ENCODE measurements around the gene BEST2. TPM values are rescaled to one million over a fixed set of nuclear protein-coding genes. Genes with fewer than 3 reads are reported as not detected.

The BEST2 gene
- polyA plus RNA-seq, 2 donors = 0.06 TPM

DNA sequence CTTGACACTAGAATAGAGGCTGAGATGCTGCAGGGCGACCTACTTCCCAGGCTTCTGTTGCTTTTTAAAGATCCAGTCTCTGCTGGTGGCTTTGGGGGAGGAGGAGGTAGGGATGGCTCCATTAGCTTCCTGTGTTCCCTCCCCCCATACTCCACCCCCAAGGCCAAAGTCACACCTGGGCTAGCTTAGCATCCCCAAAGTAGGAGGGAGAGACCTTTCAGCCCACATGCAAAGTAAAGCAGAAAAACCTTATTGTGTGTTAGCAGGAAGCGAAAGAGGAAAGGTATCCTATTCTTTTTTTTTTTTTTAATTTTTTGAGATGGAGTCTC, 24.6 kb upstream of the BEST2 start:
- no peak overlapping the region for H3K27ac ChIP-seq (ENCODE audit: low read depth in 2 of 2, low read length in 1 of 2)
- H3K27me3 ChIP-seq (ENCODE audit: control insufficient read depth in 1 of 2, insufficient read depth in 2 of 2, low read length in 2 of 2) = no peaks in the 10 kb centered on the region
- H3K9me3 ChIP-seq (ENCODE audit: control insufficient read depth in 2 of 2, insufficient read depth in 1 of 2, low read depth in 1 of 2, low read length in 1 of 2) = no peaks in the 10 kb centered on the region
- H3K4me1 ChIP-seq (ENCODE audit: control insufficient read depth in 2 of 2, insufficient read depth in 2 of 2, low read length in 1 of 2) = peaks cover 2 to 4% of the 10 kb centered on the region in 2 donors
- no peak overlapping the region for H3K4me3 ChIP-seq (ENCODE audit: low read depth in 1 of 2, low read length in 2 of 2)
- WGBS, 2 donors = 83 to 91% methylated on average over 2 of the region's 2 CpGs
- H3K36me3 ChIP-seq (ENCODE audit: control insufficient read depth in 2 of 2, insufficient read depth in 2 of 2, low read length in 1 of 2) = peaks cover 8 to 28% of the 10 kb centered on the region in 2 donors

DNA sequence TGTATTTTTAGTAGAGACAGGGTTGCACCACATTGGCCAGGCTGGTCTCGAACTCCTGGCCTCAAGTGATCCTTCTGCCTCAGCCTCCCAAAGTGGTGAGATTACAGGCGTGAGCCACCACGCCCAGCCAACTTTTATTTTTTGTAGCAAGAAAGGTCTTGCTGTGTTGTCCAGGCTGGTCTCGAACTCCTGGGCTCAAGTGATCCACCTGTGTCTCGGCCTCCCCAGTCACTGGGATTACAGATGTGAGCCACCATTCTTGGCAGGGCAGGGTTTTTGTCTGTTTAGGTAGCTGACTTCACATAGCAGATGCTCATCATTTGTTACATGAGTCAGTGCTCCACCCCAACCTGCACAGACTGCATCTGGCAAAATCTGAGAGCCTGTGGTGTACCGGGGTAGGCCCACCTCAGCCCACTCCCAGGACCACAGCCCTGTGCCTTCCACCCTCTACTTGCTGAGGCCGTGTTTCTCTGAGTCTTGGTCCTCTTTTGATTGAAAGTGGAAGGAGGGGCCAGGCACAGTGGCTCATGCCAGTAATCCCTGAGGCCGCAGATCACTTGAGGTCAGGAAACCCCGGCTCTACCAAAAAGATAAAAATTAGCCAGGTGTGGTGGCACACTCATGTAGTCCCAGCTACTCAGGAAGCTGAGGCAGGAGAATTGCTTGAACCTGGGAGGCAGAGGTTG, 23.7 kb upstream of the BEST2 start:
- no peaks in the 10 kb centered on the region for H3K27me3 ChIP-seq (ENCODE audit: control insufficient read depth in 1 of 2, insufficient read depth in 2 of 2, low read length in 2 of 2)
- no peaks in the 10 kb centered on the region for H3K9me3 ChIP-seq (ENCODE audit: control insufficient read depth in 2 of 2, insufficient read depth in 1 of 2, low read depth in 1 of 2, low read length in 1 of 2)
- H3K4me1 ChIP-seq (ENCODE audit: control insufficient read depth in 2 of 2, insufficient read depth in 2 of 2, low read length in 1 of 2) = peaks cover 2 to 8% of the 10 kb centered on the region in 2 donors
- no peak overlapping the region for H3K4me3 ChIP-seq (ENCODE audit: low read depth in 1 of 2, low read length in 2 of 2)
- H3K36me3 ChIP-seq (ENCODE audit: control insufficient read depth in 2 of 2, insufficient read depth in 2 of 2, low read length in 1 of 2) = peaks cover 8 to 28% of the 10 kb centered on the region in 2 donors
- no peak overlapping the region for H3K27ac ChIP-seq (ENCODE audit: low read depth in 2 of 2, low read length in 1 of 2)
- 90 to 94% methylated on average over 9 of the region's 9 CpGs for WGBS, 2 donors

DNA sequence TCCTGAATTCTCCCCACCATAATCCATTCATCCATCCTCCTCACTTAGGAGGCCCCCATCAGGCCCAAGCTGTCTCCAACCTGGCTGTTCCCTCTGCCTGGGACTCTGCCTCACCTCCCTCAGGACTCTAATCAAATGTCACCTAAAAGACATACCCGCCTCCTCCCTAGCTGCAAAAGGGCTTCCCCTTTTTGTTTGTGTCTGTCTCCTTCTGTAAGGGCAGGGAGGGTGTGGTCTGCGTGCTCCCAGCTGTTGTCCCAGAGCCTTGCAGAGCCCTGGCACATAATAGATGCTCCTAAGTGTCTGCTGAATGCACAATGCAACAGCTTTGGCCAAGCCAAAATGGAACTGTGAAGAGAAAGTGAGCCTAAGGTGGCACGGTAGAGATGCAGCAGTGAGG, 21.5 kb upstream of the BEST2 start:
- H3K9me3 ChIP-seq (ENCODE audit: control insufficient read depth in 2 of 2, insufficient read depth in 1 of 2, low read depth in 1 of 2, low read length in 1 of 2) = no peaks in the 10 kb centered on the region
- H3K4me3 ChIP-seq (ENCODE audit: low read depth in 1 of 2, low read length in 2 of 2) = no peak overlapping the region
- H3K4me1 ChIP-seq (ENCODE audit: control insufficient read depth in 2 of 2, insufficient read depth in 2 of 2, low read length in 1 of 2) = peaks cover 2 to 8% of the 10 kb centered on the region in 2 donors
- H3K27me3 ChIP-seq (ENCODE audit: control insufficient read depth in 1 of 2, insufficient read depth in 2 of 2, low read length in 2 of 2) = no peaks in the 10 kb centered on the region
- no peak overlapping the region for H3K27ac ChIP-seq (ENCODE audit: low read depth in 2 of 2, low read length in 1 of 2)
- 73% methylated on average over 3 of the region's 3 CpGs for WGBS, 2 donors
- H3K36me3 ChIP-seq (ENCODE audit: control insufficient read depth in 2 of 2, insufficient read depth in 2 of 2, low read length in 1 of 2) = peaks cover 8 to 28% of the 10 kb centered on the region in 2 donors

DNA sequence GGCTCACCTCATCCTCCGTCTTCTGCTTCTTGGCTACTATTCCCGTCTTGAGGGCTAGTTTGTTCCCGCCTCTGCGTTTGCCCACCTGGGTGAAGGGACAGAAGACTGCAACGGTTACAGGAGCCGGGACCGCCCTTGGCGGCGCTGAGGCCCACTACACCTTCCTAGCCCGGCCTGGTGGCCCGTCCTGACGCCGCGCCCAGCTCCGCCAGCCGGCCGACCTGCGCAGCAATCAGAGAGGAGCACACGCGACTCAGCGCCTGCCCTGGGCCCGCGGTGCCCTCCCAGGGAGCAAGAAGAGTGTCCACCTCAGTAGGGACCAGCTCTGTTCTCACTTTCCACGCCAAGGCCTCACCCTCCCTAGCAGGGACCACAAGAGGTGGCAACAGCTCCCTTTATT, 20.3 kb upstream of the BEST2 start:
- H3K4me3 ChIP-seq (ENCODE audit: low read depth in 1 of 2, low read length in 2 of 2) = no peak overlapping the region
- peaks cover 8 to 28% of the 10 kb centered on the region in 2 donors for H3K36me3 ChIP-seq (ENCODE audit: control insufficient read depth in 2 of 2, insufficient read depth in 2 of 2, low read length in 1 of 2)
- H3K27me3 ChIP-seq (ENCODE audit: control insufficient read depth in 1 of 2, insufficient read depth in 2 of 2, low read length in 2 of 2) = no peaks in the 10 kb centered on the region
- no peaks in the 10 kb centered on the region for H3K9me3 ChIP-seq (ENCODE audit: control insufficient read depth in 2 of 2, insufficient read depth in 1 of 2, low read depth in 1 of 2, low read length in 1 of 2)
- no peak overlapping the region for H3K27ac ChIP-seq (ENCODE audit: low read depth in 2 of 2, low read length in 1 of 2)
- H3K4me1 ChIP-seq (ENCODE audit: control insufficient read depth in 2 of 2, insufficient read depth in 2 of 2, low read length in 1 of 2) = peaks cover 2 to 8% of the 10 kb centered on the region in 2 donors
- 90 to 93% methylated on average over 24 of the region's 24 CpGs for WGBS, 2 donors

DNA sequence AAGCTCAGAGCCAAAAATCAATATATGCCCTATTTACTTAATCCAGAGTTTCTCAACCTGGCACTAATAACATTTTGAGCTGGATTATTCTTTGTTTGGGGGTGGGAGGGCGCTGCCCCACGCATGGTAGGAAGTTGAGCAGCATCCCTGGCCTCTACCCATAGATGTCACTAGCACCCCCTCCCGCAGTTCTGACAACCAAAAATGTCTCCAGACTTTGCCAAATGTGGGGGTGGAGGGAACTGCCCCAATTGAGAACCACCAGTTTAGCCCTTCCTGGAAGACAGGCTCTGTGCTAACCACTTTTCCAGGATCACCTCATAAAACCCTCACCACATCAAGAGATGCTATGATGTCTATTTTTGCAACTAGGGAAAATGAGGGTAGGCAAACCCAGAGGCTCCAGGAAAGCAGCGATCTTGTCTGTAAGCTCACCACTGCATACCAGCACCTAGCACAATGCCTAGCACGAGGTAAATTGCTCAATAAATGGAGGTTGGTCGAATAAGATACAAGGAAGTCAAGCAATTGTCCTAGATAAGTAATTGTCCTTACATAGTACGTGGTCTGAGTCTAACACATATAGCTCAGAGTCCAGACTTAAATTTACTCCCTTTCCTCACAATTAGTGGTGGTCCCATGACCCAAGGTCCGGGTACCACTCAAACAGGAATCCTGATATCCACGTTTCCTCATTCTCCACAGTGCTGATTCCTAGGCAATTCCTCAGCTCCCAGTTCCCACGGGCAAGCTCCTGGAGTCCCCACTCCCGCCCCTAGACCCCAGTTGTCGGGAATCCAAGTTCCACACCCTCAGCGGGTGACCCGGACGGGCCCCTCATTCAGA, 18.0 kb upstream of the BEST2 start:
- H3K27me3 ChIP-seq (ENCODE audit: control insufficient read depth in 1 of 2, insufficient read depth in 2 of 2, low read length in 2 of 2) = no peaks in the 10 kb centered on the region
- H3K27ac ChIP-seq (ENCODE audit: low read depth in 2 of 2, low read length in 1 of 2) = peak overlapping the region; percentile 90 to 95
- 1 to 2% methylated on average over 15 of the region's 15 CpGs for WGBS, 2 donors
- H3K9me3 ChIP-seq (ENCODE audit: control insufficient read depth in 2 of 2, insufficient read depth in 1 of 2, low read depth in 1 of 2, low read length in 1 of 2) = no peaks in the 10 kb centered on the region
- peaks cover 8 to 24% of the 10 kb centered on the region in 2 donors for H3K36me3 ChIP-seq (ENCODE audit: control insufficient read depth in 2 of 2, insufficient read depth in 2 of 2, low read length in 1 of 2)
- H3K4me3 ChIP-seq (ENCODE audit: low read depth in 1 of 2, low read length in 2 of 2) = peak overlapping the region; percentile 75 to 98
- peaks cover 8 to 16% of the 10 kb centered on the region in 2 donors for H3K4me1 ChIP-seq (ENCODE audit: control insufficient read depth in 2 of 2, insufficient read depth in 2 of 2, low read length in 1 of 2)

DNA sequence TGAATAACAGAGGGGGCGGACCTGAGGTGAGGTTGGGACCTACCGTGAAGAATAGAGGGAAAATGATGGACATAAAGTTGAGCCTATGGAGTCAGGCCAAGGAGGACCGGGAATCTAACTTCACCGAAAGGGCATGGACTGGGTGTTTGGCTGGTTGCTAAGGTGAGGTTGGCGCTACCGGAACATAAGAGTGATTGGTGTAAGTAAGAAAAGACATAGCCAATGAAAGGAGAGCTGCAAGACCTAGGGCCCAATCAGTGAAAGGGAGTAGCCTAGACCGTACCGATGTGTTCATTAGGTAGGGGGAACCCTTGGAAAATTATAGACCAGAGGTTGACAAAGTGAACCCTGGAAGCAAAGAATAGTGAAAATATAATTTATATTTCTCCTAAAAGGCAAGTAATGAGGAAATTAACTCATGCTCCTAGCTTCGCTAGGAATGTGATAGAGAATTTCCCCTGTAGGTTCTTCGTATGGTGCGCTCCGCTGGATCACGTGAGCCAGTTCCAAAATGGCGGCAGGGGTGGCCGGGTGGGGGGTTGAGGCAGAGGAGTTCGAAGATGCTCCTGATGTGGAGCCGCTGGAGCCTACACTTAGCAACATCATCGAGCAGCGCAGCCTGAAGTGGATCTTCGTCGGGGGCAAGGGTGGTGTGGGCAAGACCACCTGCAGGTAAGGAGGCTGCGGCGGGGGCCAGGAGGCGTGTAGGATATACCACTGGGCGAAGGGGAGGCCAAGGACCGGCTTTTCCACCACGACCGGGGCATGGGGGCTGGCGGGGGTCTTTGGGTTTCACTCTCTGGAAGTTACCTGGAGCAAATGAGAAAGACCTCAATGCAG, 14.4 kb upstream of the BEST2 start, which contains the start of gene GET3:
Gene GET3 (plus strand): TSS at position 503 of the 840 bp plus-strand sequence. CDS start 9 bp downstream, at position 512.
- H3K4me1 ChIP-seq (ENCODE audit: control insufficient read depth in 2 of 2, insufficient read depth in 2 of 2, low read length in 1 of 2) = peaks cover 6 to 9% of the 10 kb centered on the region in 2 donors
- H3K4me3 ChIP-seq (ENCODE audit: low read depth in 1 of 2, low read length in 2 of 2) = peak within 1 kb of the TSS; percentile 80 to 87
- 0 to 1% methylated on average over 28 to 29 of the region's 29 CpGs for WGBS, 2 donors
- no peaks in the 10 kb centered on the region for H3K9me3 ChIP-seq (ENCODE audit: control insufficient read depth in 2 of 2, insufficient read depth in 1 of 2, low read depth in 1 of 2, low read length in 1 of 2)
- H3K36me3 ChIP-seq (ENCODE audit: control insufficient read depth in 2 of 2, insufficient read depth in 2 of 2, low read length in 1 of 2) = peaks cover 0 to 6% of the 10 kb centered on the region in 2 donors
- no peaks in the 10 kb centered on the region for H3K27me3 ChIP-seq (ENCODE audit: control insufficient read depth in 1 of 2, insufficient read depth in 2 of 2, low read length in 2 of 2)
- peak within 1 kb of the TSS; percentile 81 to 92 for H3K27ac ChIP-seq (ENCODE audit: low read depth in 2 of 2, low read length in 1 of 2)

DNA sequence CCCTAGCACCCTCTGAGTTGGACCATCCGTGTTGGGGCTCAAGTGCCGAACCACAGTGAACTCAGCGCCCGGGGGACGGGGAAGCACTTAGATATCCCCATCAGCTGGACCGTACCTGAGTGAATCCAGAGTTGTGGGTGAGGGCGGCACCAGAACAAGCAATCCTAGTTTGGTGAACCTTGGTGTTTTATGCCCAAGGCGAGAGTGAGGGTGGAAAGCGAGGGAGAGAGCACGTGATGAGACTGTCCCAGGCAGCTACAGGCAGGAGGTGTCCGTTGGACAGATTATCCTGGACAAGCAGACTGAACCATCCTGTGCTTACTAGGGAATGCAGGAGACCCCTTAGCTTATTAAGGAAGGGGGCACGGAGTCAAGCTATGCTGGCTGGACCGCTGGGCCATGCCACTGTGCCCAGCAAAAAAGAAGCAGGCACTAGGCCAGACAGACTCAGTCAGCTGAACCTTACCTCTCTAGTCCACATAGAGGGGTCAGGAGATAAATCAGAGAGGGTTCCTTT, 13.7 kb upstream of the BEST2 start:
- peak overlapping the region; percentile 58 to 92 for H3K27ac ChIP-seq (ENCODE audit: low read depth in 2 of 2, low read length in 1 of 2)
- WGBS, 2 donors = 11 to 12% methylated on average over 13 of the region's 13 CpGs
- H3K36me3 ChIP-seq (ENCODE audit: control insufficient read depth in 2 of 2, insufficient read depth in 2 of 2, low read length in 1 of 2) = peaks cover 0 to 7% of the 10 kb centered on the region in 2 donors
- peak overlapping the region; percentile 80 to 87 for H3K4me3 ChIP-seq (ENCODE audit: low read depth in 1 of 2, low read length in 2 of 2)
- peaks cover 6 to 8% of the 10 kb centered on the region in 2 donors for H3K4me1 ChIP-seq (ENCODE audit: control insufficient read depth in 2 of 2, insufficient read depth in 2 of 2, low read length in 1 of 2)
- no peaks in the 10 kb centered on the region for H3K9me3 ChIP-seq (ENCODE audit: control insufficient read depth in 2 of 2, insufficient read depth in 1 of 2, low read depth in 1 of 2, low read length in 1 of 2)
- no peaks in the 10 kb centered on the region for H3K27me3 ChIP-seq (ENCODE audit: control insufficient read depth in 1 of 2, insufficient read depth in 2 of 2, low read length in 2 of 2)

DNA sequence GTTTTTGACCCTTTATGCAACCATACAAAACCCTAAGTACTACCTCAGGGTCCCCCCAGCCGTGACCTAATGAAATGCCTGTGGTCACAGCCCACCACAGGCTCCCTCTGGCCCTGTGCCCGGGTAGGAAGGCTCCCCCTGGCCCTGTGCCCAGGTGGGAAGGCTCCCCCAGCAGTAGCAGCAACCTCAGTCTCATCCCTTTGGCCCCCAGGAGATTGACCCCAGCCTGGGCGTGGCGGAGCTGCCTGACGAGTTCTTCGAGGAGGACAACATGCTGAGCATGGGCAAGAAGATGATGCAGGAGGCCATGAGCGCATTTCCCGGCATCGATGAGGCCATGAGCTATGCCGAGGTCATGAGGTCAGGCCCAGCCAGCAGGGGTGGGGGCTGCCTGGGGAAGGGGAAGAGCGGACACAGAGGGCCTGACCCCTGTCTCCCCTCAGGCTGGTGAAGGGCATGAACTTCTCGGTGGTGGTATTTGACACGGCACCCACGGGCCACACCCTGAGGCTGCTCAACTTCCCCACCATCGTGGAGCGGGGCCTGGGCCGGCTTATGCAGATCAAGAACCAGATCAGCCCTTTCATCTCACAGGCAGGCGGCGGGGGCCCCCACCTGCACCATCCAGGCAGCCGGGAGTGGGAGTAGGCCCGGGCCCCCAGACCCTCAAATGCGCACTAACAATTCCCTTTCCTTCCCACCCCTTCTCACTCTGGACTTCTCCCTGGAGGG, 6.3 kb upstream of the BEST2 start:
- Histone ChIP-seq H3K4me1 (ENCODE audit: control insufficient read depth in 2 of 2, insufficient read depth in 2 of 2, low read length in 1 of 2) (peaks cover 0 to 10% of the 10 kb centered on the region in 2 donors), H3K4me3 (ENCODE audit: low read depth in 1 of 2, low read length in 2 of 2) (no peak overlapping the region), H3K27ac (ENCODE audit: low read depth in 2 of 2, low read length in 1 of 2) (no peak overlapping the region), H3K9me3 (ENCODE audit: control insufficient read depth in 2 of 2, insufficient read depth in 1 of 2, low read depth in 1 of 2, low read length in 1 of 2) (peaks cover 0 to 3% of the 10 kb centered on the region in 2 donors), H3K36me3 (ENCODE audit: control insufficient read depth in 2 of 2, insufficient read depth in 2 of 2, low read length in 1 of 2) (peaks cover 3 to 27% of the 10 kb centered on the region in 2 donors), H3K27me3 (ENCODE audit: control insufficient read depth in 1 of 2, insufficient read depth in 2 of 2, low read length in 2 of 2) (no peaks in the 10 kb centered on the region)
- 81 to 83% methylated on average over 19 to 22 of the region's 22 CpGs for WGBS, 2 donors
